HG03196 (cell line): Measurements from ENCODE around the gene PNMA8B.

ENCODE experiments used
- ATAC-seq: cut with Tn5 transposase; IDR thresholded peaks from one replicate; pipeline ENCODE4 v1.9.1; 2021; ENCODE audit not compliant: unreplicated experiment

The PNMA8B gene

DNA sequence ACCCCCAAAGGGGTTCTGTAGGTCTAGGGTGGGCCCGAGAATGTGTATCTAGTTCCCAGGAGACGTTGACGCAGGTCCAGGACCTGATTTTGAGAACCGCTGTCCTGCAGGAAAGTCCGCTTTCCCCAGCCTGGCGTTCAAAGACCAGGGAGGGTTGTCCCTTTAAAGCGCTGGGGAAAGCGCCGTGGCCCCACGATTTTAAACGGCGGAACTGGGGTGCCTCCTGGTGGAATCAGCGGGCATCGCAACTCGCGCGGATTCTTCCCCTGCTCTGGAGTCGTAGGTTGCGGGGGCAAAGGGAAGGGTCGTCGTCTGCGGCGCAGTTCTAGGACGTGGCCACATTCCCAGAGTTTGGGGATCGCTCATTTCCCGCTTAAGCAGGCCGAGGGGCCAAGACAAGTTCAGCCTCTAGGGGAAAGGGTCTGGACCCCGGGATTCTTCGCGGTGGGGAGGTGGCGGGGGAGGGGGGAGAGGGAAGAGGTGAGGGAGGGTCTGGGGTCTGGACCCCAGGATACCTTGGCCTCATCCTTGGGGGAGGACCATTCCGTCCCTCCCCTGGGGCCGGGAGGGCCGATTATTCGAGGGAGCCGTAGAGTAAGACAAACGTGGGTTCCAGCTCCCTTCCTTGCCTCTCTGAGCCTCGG is 7.7 kb downstream of the PNMA8B start:
- no peak for ATAC-seq

DNA sequence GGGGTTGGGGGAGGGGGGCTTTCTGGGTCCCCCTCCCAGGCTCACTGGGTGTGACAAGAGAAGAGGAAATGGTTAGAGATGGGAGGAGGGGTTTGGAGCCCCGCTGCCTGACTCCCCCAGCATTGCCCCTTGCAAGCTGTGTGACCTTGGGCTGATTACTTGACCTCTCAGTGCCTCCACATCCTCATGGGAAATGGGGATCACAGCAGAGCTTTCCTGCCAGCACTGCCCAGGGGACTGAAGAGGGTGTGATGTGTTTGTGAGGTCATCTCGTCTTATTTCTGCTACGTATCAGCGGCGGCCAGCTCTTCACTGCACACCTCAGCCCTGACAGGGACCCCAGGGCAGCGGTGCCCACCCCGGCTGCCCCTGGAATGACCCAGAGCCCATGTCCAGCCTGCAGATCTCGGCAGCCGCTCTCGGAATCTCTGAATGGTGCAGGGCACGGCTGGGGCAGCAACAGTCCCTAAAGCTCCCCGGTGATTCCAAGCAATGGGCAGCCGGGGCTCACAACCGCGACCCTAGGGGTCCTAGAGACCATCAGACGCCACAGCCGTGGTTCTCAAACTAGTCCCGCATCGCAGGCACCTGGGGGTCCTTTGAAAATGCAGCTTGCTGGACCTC is 8.4 kb downstream of the PNMA8B start:
- ATAC-seq, result no peak

DNA sequence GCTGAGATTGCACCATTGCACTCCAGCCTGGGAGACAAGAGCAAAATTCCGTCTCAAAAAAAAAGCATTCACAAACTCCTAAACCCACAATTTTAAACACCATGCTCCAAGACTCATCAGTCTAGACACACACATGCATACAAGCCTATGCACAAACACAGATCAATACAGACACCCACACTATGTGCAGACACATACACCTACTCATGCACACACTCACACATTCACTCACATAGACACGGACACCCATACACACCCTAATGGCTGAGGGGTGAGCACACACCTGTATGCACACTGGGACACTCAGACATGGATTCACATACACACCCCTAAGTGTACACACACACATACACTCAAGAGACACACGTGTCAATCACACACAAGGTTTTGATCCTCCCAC is 9.3 kb downstream of the PNMA8B start:
- no peak for ATAC-seq

DNA sequence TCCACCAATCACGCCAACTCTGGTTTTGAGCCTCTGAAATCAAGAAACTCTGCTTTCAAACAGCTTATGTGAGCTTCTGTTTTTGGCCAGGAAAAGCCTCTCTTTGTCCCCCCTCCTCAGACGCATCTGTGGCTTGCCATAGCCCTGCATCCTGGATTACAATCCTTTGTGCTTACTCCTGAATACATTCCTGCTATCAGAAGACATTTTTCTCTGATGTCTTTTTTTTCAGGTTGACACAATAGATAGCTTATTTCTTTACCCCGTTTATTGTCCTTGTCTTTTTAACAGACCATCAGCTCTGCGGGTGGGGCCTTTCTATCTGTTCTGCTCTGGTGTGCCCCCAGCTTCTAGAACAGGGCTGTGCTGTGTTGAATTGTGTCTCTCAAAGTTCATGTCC is 11.0 kb downstream of the PNMA8B start:
- no peak for ATAC-seq

DNA sequence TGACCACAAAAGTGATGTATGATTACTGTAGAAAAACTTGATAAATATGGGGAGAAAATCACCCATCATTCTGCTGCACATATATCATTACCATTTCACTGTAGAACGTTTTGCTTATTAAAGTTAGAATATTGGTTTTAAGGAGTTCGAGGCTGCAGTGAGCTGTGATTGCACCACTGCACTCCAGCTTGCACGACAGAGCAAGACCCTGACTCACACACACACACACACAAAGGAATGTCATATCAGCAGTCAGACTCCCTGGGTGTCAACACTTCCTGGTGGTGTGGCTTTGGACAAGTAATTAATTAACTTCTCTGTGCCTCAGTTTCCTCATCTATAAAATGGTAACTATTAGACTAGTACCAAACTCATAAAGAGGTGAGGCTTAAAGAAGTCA is 13.0 kb downstream of the PNMA8B start:
- ATAC-seq, result no peak

DNA sequence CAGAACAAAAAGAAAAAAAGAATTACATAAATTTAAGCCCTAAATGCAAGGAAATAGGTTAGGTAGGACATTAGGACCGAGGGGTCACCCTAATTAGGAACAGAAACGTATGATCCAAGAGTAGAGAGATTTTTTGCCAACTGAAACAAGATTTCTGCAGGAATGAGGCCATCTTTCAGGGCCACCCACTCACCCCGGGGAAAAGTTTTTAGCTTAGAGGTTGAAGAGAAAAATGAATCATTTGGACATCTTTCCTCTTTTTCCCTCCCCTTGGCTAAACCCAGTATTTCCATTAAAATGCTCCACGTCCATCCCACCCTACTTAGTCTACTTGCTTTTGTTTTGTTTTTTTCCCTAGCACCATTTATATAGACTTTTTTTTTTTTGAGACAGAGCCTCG is 13.7 kb downstream of the PNMA8B start:
- no peak for ATAC-seq

DNA sequence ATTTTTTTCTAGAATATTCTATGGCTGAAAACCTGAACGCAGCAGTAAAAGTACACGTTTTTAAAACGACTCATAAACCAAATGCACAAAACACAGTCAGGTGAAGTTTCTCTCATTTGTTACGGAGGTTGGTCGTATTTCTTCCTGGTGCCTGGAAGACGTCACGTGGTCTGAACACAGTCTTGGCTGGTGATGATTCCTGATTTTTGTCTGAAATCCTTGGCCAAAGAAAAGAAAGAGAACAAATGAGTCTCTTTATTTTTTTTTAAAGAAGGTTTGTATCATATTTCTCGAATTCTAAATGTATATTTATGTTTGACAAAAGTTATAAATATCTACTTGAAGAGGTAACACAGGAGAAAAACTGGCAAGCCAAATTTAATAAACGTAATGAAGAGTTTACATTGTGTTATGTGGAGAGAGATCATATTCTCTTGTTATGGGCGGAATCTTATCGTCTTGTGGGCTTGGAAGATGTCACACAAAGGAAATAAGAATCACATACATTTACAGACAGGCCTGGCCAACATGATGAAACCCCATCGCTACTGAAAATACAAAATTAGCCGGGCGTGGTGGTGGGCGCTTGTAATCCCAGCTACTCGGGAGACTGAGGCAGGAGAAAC is 14.3 kb downstream of the PNMA8B start:
- ATAC-seq, result no peak

DNA sequence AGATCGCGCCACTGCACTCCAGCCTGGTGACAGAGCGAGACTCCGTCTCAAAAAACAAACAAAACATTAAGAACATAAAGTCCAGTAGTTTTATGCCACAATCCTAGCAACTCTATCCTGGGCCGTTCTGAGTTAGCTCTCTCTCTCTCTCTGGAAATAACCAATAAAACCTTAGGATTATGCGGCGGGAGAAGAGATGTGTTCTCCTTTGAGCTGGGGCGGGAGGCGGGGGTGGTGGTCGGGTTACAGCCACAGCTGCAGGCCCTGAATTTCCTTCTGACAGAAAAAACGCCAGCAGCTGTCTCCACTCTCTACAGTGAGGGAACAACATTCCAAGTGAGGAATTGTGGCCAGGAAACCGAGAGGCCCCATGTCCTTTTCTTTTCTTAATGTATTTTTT is 15.3 kb downstream of the PNMA8B start:
- ATAC-seq, result no peak

DNA sequence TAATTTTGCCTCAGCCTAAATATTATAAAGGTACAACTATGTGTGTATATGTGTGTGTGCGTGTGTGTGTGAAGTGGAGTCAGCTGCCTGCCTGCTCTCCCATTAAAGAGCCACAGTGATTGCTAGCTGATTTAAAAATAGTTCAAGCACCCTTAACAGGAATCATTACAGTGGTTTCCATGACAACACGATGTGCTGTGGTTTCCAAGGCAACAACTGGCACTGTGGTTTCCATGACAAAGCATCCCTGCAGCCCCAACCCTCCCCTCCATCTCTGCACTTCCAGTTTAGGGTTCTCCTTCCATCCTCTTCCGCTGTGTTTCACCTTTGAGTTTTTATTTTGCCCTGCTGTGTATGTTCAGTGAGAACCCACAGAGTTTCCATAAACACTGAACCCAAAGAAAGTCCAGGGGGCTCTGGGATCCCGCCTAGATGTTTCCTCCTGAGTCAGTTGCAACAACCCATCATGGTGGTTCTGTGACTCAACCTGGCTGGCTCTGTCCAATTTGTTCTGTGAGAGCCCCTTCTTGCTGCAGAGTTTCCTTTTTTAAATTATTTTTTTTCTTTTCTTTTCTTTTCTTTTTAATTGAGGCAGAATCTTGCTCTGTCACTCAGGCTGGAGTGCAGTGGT is 17.2 kb downstream of the PNMA8B start:
- no peak for ATAC-seq

DNA sequence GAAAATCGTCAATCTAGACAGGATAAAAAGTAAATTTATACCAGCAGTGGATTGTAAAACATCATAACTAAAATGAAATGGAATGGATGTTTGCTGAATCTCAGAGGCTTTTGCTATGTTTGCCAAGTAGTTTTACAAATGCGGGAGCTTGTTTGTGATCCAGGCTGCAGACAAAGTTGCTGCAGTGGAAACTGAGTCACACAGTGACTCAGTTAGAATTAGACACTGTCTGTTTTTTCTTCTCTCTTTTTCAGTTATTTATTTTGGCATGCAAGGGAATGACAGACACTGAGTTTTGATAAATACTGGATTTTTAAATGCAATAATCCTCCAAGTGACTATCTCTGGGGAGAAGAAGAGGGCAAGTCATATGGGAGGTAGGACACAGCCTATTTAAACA is 19.7 kb downstream of the PNMA8B start:
- no peak for ATAC-seq

DNA sequence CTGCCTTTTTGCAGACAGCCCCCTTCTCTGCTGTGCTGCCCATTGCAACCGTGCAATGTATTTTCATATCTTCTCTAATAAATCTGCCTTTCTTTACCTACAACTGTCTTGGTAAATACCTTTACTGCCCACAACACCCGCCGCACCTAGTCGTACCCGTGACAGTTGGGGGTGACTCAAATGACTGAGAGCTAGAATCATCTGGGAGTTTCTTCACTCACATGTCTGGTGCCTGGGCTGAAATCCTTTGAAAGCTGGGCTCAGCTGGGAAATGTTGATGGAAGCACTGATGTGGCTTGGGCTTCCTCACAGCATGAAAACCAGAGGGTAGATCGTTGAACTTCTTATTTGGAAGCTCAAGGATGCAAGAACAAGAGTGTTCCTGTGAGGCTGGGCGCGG is 21.5 kb downstream of the PNMA8B start:
- no peak for ATAC-seq

DNA sequence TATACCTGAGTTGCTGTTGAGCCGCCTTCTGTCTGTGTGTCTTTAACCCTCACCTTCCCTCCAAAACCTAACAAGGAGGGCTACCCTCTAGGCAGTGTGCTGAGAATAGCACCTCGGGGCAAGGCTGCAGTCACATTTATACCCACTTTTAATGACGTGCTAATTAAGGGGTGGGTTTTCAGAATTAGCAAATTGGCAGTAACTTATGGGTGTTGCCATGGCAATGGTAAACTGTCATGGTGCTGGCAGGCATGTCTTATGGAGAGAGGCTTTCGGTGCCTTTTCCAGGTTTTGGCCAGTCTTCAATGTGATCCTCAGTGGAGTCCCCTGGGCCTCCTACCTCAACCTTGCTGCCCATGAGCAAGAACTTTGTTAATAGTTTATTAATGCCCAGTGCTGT is 23.1 kb downstream of the PNMA8B start:
- no peak for ATAC-seq

DNA sequence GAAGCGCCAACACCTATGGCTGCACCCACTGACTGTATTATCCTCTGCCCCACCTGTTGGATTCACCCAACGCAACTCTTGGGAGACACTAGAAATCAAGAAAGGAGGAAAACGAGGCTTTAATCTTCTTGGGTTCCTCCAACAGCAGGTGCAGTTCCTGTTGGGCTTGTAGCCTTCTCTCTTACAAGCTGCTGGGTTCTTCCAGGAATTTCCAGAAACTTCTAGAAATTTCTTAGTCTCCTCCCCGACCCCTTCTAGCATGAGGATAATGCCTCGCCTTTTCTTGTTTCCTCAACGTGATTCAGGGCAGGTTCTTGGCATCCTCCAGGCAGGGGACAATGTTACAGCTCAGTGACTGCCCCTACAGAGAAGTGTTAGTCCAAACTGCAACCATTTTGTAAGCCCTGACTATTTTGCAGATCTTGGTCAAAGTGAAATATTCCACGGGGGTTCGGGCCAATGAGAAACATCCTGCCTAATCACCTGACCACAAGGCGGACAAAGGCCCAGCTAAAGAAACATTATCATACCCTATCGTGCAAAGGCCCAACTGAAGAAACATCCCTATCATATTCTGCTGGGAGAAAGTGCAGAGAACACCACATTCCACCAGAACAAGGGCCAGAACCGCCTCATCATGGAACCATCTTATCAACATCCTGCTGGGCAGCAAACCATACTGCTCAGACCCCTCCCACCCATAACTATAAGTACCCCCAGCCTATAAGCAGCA is 23.7 kb downstream of the PNMA8B start:
- ATAC-seq, result no peak

DNA sequence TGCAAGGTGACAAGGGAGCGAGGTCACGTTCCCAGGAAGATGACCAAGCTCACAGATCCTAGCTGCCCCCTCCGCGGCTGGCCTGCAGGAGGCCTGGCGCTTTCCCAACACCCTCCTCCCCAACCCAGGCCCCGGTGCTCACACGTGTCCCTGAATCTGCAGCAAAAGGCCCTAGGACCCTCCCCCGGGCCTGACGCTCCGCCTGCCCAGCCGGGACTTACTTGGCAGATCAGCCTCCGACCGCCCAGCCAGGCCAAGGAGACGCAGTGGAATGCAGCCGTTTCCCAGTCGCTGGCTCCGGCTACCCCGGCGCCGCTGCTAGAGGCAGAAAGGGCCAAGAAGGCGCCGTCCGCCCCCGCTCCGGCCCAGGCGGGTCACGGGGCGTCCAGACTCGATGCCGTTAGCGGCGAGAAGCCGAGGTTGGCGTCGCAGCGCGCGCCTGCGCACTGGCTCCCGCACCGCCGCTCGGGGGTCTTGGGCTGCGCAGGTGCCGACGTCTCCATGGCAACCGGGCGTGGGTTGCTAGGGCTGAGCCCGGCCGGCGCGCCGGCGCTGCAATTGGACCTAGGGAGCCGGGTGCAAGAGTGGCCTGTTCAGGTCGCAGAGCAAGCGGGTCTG is 24.4 kb downstream of the PNMA8B start, which contains the start of gene PNMA8A:
PNMA8A (minus strand) TSS at position 448 of the 618 bp plus-strand sequence. CDS start 528 bp downstream, outside the sequence.
- no peak for ATAC-seq

DNA sequence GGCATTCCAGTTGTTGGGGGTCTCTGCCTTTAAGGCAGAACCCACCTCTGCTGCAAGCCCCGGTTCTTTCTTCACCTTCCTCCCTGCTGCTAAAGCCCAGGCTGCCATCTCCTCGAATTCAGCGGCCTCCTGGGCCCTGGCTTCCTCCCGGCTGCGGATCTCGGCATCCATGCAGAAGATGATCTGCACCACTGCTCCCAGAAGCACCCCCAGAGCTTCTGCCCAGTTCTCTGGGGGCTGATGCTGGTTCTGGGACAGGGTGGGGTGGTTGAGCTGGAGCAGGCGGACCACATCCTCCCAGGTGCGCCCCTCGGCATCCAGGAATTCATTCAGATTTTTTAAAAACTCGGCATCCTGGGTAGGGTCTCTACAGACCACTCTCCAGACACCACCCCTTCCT is 25.3 kb downstream of the PNMA8B start:
- no peak for ATAC-seq

DNA sequence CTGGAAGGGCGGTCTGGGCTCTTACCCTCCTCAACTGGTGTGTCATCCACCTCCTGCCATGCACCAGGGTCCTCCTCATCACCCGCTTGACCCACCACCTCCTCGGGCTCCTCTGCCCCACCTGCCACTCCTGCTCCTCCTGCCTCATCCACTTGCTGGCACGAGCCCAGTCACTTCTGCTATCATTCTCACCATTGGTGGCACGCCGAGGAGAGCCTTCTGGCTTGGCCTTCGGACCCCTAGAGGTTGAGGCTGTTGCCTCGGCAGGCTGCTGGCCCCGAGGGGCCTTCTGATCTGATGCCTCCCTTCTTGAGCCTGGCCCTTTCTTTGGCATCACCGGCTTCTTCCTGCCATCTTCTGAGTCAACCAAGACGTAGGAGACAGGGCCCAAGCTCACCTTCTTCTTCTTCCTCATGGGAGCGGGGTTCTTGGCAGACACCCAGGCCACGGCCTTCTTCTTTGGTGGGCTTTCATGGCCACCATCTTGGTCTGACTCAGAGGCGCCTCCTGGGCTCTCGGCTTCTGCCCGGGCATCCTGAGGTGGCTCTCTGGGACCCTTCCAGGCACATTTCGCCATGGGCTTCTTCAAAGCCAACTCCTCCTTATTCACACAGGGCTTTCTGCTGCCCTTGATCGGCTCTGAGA is 26.0 kb downstream of the PNMA8B start:
- ATAC-seq, result no peak

DNA sequence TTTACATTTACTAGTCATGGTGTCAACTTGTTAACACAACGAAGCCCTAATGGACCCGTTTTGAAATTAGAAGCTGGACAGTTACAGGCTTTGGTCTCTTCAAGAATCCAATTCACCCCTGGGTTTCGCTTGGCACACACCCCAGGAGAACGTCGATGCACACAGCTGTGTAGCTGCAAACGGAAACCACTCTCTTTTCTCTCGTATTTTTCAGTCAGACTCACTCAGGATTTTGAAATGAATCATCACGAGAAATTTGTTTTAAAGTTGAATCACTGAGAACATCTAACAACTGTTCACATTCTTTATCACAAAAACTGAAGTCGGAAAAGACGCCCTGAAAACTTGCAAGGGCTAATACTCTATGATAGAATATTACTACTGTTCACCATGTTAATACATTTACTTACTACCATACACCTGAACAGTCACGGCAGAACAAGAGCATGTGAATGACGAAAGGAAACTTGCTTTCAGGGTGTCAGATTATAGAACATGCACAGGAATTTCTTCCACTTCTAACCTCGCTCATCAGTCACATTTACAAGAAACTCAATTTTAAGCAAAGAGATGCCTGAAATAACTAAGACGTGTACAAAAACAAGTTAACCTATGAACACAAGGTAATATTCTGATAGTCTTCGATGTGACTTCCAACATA is 29.0 kb downstream of the PNMA8B start:
- ATAC-seq, result no peak

DNA sequence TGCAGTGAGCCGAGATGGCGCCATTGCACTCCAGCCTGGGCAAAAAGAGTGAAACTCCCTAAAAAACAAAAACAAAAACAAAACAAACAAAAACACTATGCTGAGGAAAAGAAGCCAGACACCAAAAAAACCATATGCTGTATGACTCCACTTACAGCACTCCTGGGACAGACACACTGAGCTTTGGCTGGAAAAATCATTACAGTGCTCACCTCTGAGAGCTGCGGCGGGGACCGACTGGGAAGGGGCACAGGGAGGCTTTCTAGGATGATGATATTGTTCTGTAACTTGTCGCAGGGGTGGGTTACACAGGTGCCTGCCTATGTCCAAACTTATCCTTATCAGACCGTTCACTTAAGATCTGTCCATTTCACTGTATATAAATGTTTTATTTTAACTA is 32.2 kb downstream of the PNMA8B start:
- ATAC-seq, result no peak

DNA sequence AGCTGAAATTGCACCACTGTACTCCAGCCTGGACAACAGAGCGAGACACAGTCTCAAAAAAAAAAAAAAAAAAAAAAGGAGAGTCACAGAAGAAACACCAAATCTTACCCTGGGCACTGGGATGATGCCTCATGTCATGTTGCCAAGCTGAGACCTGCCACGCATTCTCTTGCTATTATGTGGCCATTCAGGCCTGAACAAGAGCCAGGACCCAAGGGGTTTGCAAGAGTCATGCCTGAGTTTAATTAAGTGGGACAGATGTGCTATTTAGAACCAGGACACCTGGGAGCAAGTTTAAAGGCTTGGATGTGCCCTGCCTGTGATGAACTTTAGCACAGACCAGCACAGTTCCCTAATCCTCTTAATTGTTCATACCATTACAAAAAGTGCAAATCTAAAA is 34.1 kb downstream of the PNMA8B start:
- no peak for ATAC-seq

DNA sequence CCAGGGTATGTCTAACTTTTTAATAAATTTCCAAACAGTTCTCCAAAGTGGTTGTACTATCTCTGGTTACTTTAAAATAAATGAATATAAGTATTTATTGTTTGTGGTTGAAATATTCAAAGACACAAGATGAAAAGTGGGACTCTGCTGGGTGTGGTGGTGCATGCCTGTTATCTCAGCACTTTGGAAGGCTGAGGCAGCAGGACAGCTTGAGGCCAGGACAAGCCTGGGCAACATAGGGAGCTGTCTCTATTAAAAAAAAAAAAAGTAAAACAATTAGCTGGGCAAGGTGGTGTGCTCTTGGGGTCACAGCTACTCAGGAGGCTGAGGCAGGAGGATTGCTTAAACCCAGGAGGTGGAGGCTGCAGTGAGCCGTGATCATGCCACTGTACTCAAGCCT is 34.7 kb downstream of the PNMA8B start:
- no peak for ATAC-seq
